Measurements from ENCODE around the gene SLC44A4.
"Not testable (repeated sequence)": the region's sequence is repeated elsewhere in the genome, so short reads cannot be mapped to it uniquely, and the experiment has no call there.

Gene SLC44A4

DNA sequence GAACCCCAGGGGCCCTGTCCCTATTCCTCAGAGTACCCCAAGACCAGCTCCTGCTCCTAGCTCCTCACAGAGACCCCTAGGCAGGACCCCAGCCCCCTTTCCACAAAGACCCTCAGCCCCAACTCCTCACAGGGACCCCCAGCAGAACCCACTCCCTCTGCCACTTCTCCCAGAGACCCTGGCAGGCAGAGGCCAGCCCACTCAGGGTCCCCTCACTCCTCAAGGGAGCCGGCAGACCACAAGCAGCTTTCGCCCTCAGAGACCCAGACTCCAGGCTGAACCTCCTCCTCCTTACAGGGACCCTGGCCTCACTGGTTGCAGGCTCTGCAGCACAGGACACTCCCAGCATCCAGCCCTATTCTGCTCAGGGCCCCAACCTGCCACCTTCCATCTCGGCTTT, 575 bp downstream of the SLC44A4 start:
- DNase-seq, result no peak

DNA sequence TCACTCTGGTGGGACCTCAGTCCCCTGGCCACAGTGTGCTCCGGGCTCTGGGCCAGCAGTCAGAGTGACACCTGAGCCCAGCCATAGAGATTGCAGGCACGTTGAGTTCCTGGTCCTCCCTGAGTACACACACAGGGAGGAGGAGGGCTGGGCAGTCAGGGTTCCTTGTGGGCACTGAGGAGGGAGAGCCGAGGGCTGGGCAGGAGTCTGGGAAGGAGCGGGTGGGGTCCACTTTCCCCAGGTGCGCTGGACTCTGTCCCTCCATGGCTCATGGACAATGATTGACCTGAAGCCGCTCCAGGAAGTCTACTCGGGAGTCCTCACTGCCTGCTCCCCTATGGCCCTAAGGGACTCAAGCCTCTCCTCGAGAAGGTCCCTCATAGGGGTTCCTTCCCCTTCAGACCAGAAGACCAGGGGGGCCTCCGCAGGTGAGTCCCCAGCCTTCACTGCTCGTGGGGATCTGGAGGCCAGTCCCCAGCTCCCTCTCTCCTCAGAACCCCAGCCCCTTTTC, 1.1 kb downstream of the SLC44A4 start:
- DNase-seq, result no peak

DNA sequence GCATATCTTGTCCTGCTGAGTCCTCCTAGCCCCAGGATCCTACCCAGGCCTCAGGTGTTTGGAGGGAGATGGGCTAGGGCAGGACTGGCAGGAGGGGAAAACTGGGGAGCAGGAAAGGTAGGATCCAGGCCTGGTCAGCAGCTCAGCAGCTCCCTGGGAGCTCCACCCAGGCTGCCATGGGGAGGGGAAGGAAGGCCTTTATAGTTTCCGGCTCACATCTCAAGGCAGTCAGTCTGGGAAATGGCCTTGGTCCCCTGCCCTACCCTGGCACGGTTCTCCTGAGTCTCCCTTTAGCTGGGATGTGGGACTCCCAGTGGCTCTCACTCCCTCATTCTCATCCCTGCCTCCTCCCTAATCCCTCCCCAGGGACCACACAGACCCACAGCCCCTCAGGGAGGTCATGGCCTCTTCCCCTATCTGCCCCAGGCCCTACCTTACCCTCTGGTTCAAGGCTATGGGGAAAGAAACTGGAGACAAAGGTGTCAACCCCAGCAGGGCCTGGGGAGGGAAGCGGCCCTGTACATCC, 1.6 kb downstream of the SLC44A4 start:
- no peak for DNase-seq

DNA sequence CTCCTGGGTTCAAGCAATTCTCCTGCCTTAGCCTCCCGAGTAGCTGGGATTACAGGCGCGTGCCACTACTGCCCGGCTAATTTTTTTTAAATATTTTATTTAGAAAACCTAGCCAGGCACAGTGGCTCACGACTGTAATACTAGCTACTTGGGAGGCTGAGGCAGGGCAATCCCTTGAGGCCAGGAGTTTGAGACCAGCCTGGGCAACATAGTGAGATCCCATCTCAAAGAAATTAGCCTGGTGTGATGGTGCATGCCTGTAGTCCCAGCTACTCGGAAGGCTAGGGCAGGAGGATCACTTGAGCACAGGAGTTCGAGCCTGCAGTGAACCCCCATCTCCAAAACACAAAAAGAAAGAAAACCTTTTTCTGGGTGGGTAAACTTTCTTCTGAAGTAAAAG, 2.4 kb downstream of the SLC44A4 start:
- DNase-seq, result no peak

DNA sequence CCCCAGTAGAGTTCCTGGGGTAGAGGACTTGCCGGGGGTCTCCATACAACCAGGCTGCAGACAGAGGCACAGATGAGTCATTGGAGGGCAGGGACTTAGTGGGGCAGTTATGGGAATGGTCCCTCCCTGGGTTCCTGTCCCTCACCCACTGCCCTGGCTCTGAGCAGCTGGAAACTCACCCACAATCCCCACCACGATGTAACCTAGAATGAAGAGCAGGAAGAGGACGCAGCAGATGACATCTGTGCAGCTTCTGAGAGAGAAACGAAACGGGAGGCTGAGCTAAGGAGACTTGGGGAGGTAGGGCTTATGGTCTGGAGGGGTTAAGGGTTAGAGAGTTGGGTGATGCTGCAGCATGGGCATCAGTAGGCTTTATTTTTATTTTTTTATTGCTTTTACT, 2.9 kb downstream of the SLC44A4 start:
- no peak for DNase-seq

DNA sequence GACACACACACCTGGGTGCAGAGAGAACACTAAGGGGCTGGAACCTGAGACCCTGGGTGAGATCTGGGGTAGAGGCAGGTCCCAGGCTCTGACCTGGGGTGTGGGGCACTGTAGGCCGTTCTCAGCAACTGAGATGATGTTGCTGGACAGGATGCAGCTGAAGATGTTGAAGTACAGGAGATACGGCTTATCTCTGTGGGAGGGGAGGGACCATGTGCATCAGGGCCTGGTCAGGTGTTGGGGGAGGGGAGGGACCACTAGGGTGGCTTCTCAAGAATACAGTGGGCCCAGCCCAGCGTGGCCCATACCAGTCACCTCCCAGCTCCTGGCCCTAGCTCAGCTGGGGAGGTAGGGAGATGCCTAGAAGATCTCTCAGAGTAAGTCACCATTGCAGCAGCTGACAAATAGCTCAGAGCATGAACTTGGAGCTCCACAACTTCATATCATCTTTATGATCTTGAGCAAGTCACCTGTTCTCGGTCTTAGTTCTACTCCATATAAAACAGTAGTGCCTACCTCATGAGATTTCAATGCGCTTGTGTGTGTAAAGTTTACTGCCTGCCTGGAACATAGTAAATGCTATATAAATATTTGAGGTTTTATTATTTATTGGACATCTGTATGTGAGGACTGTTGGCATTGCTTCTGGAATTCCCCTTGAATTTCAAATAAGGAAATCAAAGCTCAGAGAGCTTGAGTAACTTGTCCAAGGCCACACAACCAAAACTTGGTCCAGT, 3.8 kb downstream of the SLC44A4 start:
- DNase-seq, result no peak

DNA sequence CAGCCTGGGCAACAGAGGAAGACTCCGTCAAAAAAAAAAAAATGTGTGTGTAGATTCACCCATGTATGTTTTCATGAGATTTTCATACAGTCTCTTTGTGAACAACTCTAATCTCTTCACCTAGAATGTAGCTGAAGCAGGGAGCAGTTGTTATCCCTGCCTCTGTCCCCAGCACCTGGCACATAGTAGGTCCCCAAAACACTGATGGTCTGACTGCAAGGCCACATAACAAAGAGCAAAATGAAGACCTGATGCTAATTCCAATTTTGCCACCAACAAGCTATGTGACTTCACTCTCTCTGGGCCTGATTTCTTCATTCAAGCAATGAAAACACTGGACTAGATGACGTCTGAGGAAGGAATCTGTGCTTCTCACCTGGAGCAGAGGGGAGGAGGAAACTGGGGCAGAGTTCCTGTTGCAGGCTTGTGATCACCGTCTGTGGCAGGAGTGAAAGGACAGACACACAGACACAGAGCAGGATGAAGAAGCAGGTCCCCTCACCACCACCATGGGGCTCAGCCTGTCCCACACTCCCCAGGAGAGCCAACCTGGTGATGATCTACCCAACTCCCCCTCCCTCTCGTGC, 4.6 kb downstream of the SLC44A4 start:
- DNase-seq, result no peak

DNA sequence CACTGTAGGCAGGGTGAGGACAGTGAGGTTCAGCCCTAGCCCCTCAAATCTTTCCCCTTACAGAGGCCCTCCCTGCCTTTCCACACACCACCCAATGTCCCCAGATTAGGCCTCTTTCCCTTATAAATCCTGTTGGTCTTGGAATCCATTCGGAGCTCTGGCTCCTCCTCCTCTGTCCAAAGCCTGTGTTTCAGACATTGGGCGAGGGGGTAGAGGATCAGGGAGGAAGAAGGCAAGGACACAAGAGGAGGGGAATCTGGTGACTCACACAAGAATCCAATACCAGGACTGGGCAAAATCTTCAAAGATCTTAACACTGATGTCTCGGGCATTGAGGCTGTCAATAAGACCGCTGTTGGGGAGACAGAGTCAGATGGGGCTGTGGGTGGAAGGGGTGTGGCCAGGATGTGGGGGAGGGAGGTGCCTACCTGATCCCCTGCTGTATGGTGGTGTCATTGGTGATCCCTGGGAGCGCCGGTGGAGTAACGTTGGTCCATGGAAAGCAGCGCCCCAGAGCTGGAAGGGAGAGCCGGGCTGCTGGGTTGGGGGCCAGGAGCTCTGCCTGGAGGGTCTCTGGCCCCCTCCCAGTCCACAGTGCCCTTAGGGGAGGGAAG, 7.6 kb downstream of the SLC44A4 start:
- no peak for DNase-seq

DNA sequence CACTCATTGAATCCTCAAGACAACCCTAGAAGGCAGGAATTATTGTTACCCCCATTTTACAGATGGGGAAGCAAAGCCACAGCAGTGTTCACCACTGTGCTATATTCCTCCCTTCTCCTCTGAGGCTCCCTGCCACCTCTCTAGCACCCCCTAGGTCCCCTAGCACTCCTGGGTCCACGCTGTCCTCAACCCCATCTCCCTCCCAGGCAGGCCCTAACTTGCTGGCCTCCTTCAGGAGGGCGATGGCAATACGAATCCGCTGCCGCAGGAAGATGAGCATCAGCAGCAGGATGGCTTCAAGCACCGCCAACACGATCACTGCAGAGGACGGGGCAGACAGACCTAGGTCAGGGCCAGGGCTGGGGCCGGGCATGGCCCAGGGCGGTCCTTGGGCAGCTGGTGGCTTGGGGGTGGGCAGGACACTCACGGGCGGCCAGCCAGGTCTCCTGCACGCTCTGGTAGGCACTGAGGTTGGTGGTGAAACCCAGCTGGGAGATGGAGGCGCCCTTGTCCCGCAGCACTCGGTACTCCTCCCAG, 8.3 kb downstream of the SLC44A4 start:
- peak; percentile 11 for DNase-seq

DNA sequence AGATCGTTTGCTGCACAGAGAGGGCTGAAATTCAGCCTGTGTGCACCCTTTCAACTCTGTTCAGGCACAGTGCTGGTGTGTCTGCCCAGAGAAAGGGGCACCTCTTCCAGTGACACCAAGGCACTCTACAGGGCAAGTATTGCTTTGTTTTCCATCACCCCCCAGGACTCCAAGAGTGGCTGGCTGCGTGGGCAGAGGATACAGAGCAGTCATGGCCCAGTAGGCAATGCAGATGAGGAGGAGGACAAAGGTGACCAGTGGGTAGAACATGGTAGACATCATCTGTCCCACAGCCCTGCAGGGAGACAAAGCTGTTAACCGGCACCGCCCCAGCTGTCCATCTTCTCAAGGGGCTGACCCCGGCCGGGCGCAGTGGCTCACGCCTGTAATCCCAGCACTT, 9.5 kb downstream of the SLC44A4 start:
- no peak for DNase-seq

DNA sequence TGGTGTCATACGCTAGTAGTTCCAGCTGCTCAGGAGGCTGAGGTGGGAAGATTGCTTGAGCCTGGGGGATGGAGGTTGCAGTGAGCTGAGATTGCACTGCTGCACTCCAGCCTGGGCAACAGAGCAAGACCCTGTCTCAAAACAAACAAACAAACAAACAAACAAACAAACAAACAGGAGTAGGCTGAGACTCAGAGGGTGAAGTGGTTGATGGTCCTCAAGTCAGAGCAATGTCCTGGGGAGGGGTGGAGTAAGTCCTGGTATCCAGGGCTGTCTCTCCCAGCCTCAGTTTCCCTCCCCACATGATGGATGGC, 10.2 kb downstream of the SLC44A4 start:
- not testable (repeated sequence) for DNase-seq

DNA sequence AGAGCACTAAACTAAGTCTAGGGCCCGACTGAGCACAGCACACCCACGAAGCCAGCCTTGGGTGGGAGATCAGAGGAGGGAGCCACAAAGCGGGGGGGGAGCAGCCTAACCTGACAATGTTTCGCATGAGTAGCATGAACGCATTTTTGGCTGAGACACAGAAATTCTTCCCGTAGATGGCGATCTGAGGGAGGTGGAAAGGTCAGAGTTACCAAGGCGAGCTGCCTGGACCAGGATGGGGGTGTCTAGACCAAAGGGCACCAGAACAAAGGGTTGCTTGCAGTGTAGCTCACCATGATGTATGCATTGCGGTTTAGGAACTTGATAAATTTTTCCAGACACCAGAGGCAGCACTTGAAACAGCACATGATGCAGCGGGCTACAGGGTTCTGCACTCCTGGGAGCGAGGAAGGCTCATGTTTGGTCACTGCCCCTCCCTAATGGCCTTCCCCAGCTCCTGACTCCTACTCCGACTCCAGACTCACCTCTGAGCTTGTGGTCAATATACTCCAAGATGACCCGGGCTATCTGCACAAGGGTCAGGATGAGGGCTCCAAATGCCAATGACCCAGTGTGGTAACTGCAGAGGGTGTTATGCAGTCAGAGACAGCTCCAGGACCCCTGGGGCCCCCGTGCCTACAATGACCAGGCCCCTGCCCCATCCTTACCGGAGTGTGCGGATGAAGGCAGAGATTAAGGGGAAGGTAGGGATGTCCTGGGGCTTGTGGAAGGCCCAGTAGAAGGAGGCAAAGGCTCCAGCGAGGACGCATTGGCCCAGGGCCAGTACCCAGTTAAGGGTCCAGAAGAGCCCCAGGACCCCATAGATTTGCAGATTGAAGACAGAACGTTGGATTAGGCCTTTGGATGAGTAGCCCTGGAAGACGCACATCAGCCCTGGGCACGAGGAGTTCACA, 13.3 kb downstream of the SLC44A4 start:
- no peak for DNase-seq

DNA sequence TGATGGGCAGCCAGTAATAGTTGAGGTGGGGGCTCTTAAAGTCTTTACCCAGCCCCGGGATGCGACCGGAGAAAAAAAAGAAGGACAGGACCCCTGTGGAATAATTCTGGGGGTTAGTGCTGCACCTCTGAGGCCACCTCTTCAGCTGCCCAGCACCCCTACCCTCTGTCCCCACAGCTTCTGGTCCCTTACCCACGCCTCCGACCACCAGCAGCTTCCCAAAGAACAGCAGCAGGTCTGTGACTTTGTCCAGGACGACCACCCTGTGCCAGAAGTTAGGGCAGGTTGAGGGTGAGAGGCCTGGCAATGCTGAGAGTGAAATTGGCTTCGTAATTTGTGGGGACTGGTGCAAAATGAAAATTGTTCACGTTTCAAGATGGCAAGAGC, 14.0 kb downstream of the SLC44A4 start:
- no peak for DNase-seq

DNA sequence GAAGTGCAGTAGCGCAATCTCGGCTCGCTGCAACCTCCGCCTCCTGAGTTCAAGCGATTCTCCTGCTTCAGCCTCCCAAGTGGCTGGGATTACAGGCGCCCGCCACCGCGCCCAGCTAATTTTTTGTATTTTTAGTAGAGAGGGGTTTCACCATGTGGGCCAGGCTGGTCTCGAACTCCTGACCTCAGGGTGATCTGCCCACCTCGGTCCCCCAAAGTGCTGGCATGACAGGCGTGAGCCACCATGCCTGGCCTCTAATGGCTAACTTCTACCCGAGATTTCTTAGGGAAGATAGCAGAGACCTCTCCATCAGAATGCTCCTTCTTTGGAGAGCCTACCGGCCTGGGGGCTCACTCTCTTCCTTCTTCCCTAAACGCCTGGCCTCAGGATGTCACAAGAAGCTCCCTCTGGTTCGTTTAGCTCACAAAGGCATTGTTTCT, 14.7 kb downstream of the SLC44A4 start:
- DNase-seq, result not testable (repeated sequence)

DNA sequence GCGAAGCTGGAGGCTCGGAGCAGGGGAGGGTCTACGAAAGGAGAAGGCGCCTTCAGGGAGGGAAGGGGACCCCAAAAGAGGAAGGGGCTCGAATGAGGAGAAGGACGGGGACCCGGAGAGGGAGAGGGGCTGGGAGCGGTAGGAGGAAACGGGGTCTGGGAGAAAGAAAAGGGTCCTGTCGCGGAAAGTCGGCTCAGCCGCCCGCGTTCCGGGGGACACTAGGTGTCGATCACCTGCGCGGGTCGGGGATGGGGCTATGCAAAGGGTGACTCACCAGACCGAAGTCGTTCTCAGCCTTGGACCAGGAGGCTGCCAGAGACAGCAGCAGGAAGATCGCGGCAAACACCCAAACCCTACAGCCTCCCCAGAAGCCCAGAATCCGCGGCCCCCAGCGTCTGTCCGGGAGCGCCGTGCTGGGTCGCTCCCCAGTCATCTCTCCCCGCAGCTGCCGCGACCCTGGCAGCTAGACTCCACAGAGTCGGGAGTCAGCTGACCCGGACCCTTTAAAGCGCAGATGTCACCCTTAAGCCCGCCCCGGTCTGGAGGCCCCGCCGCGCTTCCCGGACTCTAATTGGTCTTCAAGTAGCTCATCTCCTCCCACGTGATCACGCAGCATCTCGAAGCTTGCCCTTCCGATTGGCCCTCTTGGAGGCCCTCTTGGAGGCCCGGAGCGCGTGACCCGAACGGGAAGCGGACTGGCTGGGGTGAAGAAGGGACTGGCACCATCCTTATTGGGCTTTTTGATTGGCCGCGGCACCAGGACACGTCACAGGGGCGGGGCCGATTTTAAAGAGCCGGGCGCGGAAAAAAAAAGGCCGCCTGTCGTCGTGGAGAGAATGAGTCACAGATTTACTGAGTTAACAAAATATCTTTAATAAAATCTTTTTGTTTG, 16.2 kb downstream of the SLC44A4 start, which contains the start of gene NEU1:
Gene NEU1 (minus strand): TSS at position 478 of the 892 bp plus-strand sequence. CDS start 45 bp downstream, at position 433.
- peak; percentile 100 for DNase-seq

DNA sequence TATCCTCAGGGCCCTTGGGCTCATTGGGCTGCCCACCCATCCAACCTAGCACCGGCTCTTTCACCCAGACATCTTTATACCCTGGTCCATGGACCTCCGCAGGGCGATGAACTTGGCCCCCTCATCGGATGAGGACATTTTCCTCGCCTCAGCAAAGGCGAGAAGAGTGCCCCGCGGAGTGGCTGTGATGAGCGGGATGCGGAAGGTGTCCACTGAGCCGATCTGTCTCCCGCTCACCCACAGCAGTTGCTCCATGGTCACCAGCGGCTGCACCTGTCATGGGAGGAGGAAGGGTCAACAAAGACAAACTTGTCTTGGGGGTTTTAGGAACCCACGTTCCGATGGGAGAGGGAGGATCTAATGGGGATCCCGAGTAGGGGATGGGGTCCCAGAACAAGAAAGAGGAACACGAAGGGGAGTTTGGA, 16.9 kb downstream of the SLC44A4 start:
- DNase-seq, result no peak

DNA sequence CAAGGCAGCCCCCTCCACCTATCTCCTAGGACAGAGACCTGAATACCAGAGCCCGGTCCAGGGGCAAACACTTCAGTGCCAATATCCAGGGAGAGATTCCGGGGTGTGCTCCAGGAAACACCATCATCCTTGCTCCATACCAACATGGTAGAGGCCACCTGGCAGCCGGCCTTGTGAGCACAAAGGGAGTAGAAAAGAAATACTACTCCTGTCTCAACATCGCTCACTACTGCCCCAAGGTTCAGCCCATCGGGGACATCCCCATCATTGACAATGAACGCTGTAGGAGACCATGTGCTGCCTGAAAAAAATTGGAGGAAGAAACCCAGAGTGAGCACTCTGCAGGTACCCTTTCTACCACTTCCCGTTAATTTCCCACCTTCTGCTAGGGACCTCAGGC, 17.6 kb downstream of the SLC44A4 start:
- DNase-seq, result no peak

DNA sequence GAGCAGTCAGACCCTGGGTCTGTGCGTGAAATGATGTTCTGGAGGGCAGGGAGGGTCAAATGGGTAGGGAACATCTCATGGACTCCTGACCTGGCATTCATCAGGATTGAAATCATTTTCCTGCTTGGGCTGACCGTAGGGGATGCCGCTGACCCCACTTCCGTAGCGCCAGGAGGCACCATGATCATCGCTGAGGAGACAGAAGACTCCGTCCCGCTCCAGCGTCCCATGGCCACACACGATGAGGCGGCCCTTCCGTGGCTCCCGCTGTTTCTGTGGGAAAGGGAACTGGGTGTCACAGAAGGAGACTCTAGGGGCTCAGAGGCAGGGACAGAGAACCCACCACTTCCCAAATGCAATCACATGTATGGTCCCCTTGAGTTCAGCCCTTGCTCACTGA, 18.4 kb downstream of the SLC44A4 start:
- DNase-seq, result no peak

DNA sequence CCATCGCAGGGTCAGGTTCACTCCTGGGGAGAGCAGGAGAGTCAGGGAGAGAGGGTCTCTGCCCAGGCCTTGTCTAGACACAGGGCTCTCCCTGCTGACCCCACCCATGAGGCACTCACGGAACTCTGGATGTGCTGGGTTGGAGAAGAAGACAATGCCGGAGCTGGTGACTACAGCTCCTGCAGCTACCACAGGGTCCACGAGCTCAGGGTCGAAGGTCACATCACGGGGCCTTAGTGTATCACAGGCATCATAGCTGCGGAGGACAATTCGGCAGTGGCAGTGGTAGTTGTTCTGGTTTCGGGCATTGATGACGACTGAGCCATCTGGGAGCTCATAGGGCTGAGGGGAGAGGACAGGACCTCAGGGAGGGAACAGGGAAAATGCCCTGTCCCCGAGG, 18.9 kb downstream of the SLC44A4 start:
- no peak for DNase-seq

DNA sequence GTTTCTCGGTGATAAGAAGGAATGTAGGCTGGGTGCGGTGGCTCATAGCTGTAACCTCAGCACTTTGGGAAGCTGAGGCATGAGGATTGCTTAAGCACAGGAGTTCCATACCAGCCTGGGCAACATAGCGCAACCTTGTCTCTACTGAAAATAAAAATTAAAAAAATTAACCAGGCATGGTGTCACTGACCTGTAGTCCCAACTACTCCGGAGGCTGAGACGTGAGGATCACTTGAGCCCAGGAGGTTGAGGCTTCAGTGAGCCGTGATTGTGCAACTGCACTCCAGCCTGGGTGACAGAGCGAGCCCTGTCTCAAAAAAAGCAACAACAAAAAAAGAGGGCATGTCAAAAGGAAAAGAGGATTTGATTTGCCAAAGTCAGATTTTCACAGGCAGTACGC, 20.1 kb downstream of the SLC44A4 start:
- no peak for DNase-seq

DNA sequence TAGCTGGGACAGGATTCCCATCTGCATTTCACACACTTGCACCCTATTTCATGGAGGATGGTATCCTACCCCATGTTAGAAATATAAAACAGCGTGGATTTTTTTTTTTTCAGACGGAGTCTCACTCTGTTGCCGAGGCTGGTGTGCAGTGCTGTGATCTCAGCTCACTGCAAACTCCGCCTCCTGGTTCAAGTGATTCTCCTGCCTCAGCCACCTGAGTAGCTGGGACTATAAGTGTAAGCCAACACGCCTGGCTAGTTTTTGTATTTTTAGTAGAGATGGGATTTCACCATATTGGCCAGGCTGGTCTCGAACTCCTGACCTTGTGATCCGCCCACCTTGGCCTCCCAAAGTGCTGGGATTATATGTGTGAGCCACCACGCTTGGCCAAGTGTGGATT, 21.0 kb downstream of the SLC44A4 start:
- not testable (repeated sequence) for DNase-seq

All from activated CD4-positive, alpha-beta T cell treated with anti-CD3 and anti-CD28 coated beads, Interleukin-10, Interleukin-2, amounts not matched to agents 100 ng/mL and 50 ng/mL, durations not matched to agents 16 hours and 8 hours (primary cell).